Skin epidermis (tissue), 12 donors: ENCODE measurements around the gene VPS18.

Source experiments
- H3K27ac ChIP-seq, 21 experiments: fragments of 200-600 bp; sonication (generic) in 11 of 21; one replicate each; pipeline ENCODE4 v1.5.0; 2020; ENCODE audit warnings: mild to moderate bottlenecking in 3 of 21, inconsistent platforms in 2 of 21, moderate library complexity in 2 of 21
- H3K4me3 ChIP-seq, 7 experiments: fragments of 200-600 bp; sonication (generic) in 2 of 7; one replicate each; pipeline ENCODE4 v1.5.0; 2020; ENCODE audit warnings: inconsistent platforms in 2 of 7, mild to moderate bottlenecking in 2 of 7, moderate library complexity in 1 of 7

The VPS18 gene

DNA sequence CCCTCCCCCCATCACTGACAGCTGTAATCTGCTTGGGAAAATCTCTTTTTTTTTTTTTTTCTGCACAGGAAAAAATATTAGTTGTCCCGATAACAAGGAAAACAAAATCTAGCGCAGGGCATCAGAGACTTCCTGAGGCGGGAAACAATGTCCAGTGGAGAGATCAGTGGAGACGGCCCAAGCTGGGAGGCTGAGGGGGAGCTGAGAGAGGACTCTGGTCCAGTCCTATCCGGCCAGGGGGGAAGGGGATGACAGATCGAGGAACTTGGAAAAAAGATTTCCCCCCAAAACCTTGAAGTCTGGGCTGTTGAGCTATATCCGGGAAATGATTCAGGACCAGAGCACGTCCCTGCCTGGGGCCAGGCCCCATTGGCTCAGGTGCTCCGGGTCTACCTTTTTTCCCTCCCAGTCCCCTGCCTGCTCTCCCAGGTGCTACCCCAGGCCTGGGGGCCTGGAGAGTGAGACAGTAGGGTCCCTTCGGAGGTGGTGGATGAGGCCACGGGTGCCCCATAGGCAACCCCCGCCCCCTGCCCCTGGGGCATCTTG, 20.9 kb downstream of the VPS18 start:
- Histone ChIP-seq H3K27ac (peak overlapping the region in 1 of 21 experiments; percentile 66), H3K4me3 (no peak overlapping the region)

DNA sequence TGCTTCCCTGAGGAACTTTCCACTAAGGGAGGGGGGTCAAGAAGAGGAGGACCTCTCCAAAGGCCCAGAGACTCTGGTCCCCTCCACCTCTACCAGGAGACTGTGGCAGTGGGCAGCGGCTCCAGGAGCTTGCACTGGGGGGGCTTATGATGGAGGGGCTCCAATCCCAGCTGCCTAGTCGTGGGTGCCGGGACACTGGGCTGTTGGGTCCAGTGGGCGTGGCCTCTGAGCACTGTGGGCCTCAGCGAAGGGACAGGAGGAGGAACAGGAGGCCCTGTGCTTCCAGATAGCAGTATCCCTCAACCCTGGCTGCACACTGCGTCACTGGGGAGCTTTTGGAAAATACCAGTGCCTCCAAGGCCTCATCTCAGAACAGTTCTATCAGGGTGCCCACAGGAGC, 21.4 kb downstream of the VPS18 start:
- peak overlapping the region in 1 of 21 experiments; percentile 22 for H3K27ac ChIP-seq
- no peak overlapping the region for H3K4me3 ChIP-seq

DNA sequence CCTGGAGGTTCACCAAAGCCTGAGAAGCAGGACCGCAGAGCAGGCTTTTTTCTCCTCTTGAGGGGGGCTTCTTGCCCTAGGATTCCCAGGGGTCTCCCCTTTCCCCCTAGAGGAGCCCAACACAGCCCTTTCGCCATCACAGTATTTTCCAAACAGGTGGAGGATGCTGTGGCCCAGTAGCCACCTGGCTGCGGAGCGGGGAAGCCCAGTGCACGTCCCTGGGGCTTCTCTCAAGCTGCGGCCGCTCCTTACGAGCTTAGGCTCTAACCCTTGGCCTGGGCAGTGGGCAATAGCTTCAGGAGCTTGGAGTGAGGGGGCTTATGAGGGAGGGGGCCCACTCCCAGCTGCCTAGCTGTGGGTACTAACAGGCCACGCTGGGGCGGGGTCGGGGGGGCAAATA, 23.3 kb downstream of the VPS18 start:
- no peak overlapping the region for H3K4me3 ChIP-seq
- H3K27ac ChIP-seq: peak overlapping the region in 1 of 21 experiments; percentile 73

DNA sequence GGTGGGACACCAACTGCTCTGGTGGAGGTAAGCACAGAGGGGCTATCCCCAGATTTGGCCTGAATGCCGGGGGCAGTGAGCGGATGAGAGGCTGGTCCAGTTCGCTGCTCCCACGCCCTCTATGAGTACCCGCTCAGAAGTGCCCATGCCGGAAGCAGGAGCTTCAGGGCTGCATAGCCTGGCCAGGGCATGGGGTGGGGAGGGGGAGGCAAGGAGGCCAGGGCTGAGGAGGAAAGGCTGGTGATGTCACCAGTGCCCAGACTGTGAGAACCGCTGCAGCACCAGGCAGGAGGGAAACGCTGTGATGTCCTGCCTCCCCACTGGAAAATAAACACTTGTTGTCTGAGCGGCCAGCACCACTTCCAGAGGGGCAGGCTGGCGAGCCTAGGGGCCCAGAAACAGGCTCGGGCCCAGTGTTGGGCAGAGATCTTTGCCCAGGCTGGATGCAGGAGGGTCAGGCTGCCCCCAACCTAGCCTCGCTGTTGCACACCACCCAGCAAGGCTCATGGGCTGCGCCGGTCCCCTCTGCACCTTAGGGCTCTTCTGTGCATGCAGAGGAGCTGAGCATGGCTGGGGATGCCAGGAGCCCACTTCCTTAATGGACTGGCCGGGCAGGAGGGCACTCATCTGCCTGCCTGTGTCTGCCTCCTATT, 24.0 kb downstream of the VPS18 start:
- no peak overlapping the region for H3K4me3 ChIP-seq
- peak overlapping the region in 3 of 21 experiments; percentile 47 to 73 (median 49) for H3K27ac ChIP-seq

DNA sequence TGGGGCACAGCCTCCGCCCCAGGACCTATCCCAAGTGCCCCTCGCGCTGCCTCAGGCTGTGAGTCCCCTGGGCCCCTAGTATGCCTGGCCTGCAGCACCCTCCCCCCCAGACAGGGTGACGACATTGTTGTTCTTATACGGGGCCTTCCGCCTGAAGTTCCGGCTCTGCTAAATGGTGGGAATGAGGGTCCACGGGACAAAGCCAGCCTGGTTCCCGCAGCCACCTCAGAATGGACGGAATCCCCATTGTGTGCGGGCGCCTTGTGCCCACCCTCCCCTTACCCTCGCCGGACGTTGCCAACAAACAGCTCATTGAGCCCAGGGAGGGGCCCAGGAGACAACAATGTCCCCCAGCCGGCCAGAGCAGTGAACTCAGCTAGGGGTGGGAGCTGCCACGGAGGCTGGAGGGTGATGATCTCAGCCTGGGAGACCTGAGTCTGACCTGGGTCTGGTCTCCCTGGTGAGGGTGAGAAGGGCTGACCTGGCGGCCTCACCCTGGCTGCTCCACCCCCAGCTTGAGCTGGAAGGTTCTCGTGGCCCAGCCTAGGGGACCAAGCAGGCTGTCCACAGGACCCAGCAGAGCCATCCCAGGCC, 24.6 kb downstream of the VPS18 start:
- no peak overlapping the region for H3K4me3 ChIP-seq
- peak overlapping the region in 2 of 21 experiments; percentile 47 to 73 for H3K27ac ChIP-seq

DNA sequence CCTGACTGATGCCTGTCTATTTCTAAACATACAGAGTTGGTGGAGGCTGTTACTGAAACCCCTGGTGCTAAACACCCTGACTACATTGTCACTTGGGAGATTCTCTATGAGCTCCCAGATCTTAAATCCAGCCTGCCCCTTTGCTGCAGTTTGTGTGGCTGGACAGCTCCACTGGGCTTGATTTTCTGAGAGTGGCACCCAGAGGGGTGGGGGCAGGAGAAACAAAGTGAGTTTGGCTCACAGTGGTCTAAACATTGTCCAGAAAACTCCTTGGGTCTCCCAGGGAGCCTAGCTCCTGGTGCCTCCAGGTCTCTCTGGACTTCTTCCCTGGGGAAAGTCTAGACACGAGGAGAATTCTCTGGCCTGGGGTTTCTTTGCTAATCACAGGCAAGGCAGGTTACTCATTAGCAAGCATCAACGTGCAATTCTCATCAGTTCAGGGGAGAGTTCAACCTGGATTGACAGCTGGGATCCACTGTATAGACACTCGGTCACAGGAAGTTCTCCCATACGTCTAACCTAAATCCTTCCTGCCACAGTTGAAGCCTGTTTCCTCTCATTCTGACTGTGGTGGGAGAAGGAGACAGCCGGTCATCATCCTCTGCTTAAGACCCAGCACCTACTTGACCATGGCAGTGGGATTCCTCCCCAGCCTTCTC, 27.8 kb downstream of the VPS18 start:
- Histone ChIP-seq H3K4me3 (no peak overlapping the region), H3K27ac (no peak overlapping the region)

DNA sequence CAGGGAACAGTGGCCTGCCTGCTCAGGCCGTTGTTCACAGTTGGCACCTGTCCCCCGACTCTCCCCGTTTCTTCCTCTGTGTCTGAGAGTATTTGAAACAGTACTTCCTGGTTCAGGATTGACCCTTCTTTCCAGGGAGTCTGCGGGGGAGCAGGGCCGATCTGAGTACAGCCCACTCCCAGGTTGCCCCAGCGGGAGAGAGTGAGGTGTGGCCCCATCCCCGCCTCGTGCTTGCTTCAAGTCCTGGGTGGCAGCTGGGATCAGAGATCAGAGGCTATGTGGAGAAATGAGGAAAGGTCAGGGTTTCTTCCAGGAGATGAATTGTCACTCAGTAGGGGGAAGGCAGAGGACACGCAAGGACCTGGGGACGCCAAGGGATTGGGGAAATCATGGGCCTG, 28.4 kb downstream of the VPS18 start:
- Histone ChIP-seq H3K4me3 (no peak overlapping the region), H3K27ac (no peak overlapping the region)

DNA sequence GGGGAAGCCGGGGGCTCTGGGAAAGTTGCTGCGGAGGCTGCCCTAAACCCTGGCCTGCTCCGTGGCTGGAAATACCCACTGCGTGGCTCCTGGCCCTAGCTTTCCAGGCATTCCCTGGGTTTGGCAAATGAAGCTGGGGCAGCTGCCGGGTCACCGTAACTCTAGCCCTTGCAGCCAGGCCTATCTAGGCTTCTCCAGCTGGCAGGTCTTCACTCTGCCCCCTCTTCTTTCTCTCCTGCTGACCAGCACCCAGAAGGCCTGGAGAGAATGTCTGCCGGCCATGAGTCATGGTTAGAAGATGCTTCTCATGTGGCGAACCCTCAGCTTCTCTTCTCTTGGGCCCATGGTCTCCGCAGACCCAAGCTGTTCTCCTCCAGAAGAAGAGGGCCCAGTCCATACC, 29.3 kb downstream of the VPS18 start:
- no peak overlapping the region for H3K4me3 ChIP-seq
- H3K27ac ChIP-seq: no peak overlapping the region

DNA sequence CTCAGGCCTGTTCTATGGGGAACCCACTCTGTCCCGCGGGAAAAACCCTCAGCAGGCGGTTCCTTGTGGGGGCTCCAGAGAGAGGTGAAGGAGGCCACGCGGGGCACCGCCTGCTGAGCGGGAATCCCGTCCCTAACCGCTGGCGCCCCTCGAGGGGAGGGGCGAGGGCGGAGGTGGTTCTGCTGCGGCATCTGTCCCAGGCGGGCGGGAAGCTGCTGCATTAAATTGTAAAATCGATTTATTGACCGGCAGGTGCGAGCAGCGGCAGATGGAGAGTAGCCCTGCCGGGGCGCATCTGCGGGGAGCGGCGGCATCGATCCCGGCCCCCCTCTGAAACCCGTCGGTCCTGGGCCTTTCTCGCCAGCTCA, 31.2 kb downstream of the VPS18 start:
- H3K4me3 ChIP-seq: no peak overlapping the region
- no peak overlapping the region for H3K27ac ChIP-seq

DNA sequence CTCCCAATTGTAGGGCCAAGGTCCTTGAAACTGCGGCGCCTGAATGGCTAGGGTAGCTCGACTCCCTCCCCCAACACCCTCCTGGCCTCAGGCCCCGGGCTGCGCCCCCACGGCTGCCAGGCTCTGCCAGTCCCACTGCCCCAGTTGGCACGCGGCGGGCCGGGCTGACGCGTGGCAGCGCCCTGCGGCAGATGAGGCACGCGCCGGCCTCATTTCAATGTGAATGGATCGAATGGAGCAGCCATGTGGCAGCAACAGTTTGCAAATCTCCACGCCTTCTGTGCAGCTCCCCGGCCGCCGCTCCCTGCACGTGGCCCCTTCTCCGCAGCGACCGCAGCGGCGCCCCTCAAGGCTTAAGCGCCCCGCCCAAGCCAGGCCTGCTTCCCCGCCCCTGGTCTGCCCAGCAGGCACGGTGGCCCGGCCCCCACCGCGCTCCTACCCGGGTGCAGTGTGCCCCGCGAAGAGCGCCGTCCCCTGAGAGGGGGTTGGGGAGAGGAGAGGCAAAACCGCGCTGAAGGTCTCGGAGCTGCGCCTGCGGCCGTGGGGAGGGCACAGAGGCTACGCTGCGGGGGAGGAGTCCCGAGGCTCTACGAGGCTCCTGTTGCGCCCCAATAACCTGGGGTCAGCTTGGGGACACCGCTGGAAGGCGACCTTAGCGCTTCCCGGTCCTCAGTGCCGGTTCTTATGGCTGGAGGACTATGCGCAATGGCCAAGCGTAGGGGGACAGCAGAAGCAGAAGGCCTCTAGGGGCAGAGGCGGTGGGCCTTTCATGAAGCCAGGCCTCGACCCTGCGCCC, 31.8 kb downstream of the VPS18 start:
- Histone ChIP-seq H3K27ac (no peak overlapping the region), H3K4me3 (peak overlapping the region in 4 of 7 experiments; percentile 4 to 22 (median 13))

DNA sequence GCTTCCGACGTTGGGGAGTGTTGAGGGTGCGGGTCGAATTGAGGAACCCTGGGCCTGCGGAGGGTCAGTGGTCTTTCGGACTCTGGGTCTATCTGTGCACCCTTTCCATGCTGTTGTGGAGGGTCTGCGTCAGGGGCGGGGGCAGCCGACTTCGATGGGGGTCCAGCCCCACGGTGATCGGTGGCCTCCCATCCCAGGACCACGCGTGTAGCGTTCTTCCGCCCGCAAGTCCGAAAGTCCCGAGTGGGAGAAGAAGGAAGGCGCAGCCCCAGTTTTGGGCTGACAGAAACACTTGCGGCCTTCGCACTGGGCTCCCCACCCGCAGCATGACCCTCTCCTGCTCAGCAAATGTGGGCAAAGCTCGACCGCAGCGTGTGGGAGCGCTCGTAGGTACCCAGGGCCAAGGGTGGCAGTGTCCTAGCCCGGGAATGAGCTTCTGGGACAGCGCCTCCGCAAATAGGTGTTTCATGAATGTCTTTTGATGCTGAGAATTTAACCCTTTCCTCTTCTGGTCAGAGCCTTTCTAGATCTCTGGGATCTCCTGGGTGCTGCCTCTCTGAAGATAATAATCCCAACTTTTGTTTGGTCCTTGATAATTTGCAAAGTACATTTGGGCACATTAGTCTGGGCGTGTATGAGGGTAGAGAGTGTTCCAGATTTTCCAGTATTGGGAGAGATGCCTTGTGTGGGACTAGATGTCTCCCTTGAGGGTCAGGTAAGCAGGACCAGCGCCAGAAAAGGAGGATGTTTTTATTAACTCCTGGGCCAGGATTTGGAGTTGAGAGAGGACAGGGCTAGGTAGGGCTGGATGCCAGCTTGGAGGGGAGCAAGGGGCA, 32.6 kb downstream of the VPS18 start:
- H3K4me3 ChIP-seq: peak overlapping the region in 1 of 7 experiments; percentile 22

DNA sequence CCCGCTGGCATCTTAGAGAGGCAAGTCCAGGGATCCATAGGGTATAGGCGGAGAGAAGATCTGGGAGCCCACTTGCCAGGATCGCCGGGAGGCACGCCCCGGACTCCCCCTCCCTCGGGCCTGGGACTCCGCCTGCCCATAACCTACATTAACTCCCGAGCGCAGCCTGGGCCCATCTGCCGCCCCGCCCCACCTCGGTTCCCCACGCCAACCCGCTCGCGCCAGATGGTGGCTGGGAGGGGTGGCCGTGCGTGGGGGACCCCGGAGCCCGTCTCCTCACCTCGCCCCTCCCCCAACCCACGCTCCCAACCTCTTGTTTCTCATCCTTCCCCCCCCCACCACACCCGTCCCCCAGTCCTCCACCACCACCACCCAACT, 33.2 kb downstream of the VPS18 start:
- H3K4me3 ChIP-seq: peak overlapping the region in 5 of 7 experiments; percentile 17 to 47 (median 38)
- no peak overlapping the region for H3K27ac ChIP-seq

More for the DNA sequence above, 32.6 kb downstream of the VPS18 start:
- H3K27ac ChIP-seq: no peak overlapping the region

DNA sequence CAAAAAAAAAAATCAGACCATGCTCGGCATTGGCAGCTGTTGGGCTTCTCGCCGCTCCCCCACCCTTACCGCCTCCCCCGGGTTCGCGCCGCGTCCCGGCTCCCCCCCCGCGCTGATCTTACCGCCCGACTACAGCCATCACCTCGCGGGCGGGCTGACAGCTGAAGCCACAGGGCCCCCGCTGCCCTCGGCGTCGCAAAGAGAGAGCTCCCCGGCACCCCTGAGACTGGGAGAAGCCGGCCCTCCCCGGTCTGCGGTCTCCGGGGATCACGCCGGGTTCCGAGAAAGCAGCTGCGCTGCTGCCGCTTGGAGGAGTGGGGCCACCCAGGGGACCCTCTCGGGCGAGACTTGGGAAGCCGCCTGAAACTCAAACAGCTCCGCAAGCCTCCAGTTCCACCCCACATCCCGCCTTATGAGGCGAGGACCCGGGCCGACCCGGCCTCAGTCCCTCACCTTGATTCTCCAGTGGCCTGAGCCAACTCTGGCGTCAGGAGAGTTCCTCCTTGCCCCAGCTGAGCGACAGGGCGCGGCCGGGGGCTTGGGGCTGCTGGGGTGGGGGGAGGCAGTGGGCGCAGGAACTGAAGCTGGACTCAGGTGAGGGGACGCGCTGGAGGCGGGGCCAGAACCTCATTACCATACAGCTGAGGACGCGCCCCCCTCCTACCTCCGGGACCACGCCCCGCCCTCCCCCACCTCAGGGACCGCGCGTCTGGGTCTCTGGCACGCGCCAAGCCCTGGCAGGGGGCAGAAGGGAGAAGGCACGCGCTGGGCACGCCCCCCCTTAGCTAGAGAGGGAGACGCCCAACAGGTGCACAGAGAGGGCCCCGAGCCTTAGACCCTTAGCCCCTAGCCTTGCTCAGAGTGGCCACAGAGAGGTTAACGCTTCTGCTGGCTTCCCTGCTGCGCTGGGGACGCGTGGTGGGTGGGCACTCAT, 33.9 kb downstream of the VPS18 start:
- no peak overlapping the region for H3K27ac ChIP-seq
- peak overlapping the region; percentile 17 to 47 (median 36) for H3K4me3 ChIP-seq

DNA sequence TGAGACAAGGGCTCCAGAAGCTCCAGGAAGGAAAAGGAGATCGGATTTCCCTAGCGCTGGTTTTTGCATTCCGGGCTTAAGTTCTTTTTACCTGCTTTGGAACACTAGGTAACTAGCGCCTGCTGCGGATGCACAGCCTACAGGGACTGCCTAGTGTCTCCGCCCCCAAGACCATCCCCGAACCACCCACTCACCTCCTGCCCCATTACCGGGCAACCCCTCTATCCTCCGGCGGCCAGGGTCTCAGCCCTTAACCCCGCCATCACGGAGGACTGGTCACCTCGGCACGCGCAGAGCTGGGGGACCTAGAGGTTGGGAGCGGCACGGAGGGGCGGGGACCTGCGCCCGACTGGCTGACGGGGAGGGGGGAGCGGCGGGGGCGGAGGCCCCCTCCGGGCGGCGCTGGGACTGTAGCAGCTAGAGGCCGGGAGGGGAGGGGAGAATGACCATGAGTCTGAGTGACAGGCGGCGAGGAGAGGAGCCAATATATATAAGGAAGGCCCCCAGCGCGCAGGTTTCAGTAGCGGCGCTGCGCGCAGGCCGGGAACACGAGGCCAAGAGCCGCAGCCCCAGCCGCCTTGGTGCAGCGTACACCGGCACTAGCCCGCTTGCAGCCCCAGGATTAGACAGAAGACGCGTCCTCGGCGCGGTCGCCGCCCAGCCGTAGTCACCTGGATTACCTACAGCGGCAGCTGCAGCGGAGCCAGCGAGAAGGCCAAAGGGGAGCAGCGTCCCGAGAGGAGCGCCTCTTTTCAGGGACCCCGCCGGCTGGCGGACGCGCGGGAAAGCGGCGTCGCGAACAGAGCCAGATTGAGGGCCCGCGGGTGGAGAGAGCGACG, 34.8 kb downstream of the VPS18 start, which contains the start of gene DLL4:
Gene DLL4 (plus strand): TSS at position 520 of the 839 bp plus-strand sequence. CDS start 329 bp downstream, outside the sequence.
- Histone ChIP-seq H3K27ac (peak within 1 kb of the TSS in 10 of 21 experiments; percentile 2 to 68 (median 23)), H3K4me3 (peak within 1 kb of the TSS; percentile 22 to 47 (median 38))

DNA sequence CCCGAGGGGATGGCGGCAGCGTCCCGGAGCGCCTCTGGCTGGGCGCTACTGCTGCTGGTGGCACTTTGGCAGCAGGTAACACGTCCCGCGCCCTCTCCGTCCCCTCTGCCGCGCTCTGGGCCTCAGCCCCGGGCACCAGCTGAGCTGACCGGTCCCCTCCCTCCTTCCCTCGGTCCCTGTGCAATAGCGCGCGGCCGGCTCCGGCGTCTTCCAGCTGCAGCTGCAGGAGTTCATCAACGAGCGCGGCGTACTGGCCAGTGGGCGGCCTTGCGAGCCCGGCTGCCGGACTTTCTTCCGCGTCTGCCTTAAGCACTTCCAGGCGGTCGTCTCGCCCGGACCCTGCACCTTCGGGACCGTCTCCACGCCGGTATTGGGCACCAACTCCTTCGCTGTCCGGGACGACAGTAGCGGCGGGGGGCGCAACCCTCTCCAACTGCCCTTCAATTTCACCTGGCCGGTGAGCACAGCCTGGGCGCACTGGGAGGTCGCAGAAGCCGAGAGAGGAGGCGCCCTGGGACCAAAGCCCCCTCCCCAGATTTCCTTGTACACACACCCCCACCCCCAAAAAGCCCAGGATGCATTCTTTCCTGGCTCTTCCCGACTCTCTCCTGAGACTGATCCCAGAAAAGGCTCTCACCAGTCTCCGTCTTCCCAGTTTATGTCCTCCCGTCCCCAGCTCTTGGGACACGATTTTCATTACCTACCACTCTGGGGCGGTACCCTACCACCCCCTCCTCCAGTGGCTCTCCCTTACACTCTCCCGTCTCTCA, 35.6 kb downstream of the VPS18 start:
- peak overlapping the region in 10 of 21 experiments; percentile 2 to 68 (median 23) for H3K27ac ChIP-seq
- peak overlapping the region; percentile 22 to 47 (median 38) for H3K4me3 ChIP-seq
